Stimulated activated CD4-positive, alpha-beta T cell treated with anti-CD3 and anti-CD28 coated beads, Interleukin-12 subunit alpha, Interleukin-12 subunit beta, amount 100 ng/mL, for 48 hours (primary cell): Measurements from ENCODE around the gene B4GALT4.
"Not testable (repeated sequence)": the region's sequence is repeated elsewhere in the genome, so short reads cannot be mapped to it uniquely, and the experiment has no call there.

Experiments
- DNase-seq, 3 donors: peaks; one replicate each; pipeline ENCODE4 v3.0.0-alpha.2; 2020; ENCODE audit warnings: low read depth in 2 of 3, low spot score in 1 of 3

Gene B4GALT4

DNA sequence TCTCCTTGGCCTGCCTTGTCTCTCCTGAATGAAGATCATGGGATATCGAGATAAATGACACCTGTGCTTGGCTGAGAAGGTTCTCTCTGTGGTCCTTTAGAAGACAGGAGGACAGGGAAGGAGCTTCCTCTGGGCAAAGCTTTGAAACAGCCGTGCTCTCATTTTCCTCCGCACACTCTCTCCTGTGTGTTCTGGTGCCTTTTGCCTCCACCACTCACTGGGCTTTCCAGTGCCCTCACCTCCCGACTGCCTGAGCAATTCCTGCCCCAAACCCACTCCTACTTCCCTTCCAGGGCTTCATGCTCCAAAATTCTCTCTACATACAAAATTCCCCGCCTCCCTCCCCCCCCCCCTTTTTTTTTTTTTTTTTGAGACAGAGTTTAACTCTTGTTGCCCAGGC is 35.0 kb downstream of the B4GALT4 start:
- DNase-seq: no peak

DNA sequence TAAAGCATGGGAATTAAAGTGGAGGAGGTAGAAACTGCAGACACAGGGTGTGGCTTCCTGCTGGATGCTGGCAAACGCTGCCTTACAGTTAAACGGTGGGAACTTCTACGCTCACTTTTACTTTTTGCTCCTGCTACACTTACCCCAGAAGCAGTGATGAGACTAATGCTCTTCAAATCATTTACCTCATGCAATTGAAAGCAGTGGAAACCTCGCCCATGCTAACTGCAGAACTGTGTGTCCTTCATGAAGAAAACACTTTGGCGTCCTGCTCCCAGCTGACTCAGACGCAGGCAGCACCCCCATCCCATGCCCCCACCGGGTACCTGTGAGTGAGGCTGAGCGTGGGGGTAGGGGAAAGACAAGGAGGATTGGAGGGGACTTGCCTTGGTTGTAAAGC is 35.5 kb downstream of the B4GALT4 start:
- DNase-seq: no peak

DNA sequence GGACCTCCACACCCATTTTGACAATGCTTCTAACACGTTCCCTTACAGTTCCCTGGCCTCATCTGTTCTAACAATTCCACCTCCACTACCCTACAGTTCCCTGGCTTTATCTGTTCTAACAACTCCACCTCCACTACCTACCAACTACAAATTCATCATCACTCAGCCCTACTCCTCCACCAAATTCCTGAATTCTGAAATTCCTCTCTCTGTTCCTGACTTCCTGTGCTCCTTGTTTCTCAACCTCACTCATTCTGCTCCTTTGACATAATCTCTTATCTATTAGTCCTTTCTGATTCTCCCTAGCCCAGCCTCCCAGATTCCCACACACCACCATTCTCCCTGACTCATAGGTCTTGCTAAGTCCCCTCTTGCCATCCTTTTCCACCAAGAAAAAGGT is 44.8 kb downstream of the B4GALT4 start:
- no peak for DNase-seq

DNA sequence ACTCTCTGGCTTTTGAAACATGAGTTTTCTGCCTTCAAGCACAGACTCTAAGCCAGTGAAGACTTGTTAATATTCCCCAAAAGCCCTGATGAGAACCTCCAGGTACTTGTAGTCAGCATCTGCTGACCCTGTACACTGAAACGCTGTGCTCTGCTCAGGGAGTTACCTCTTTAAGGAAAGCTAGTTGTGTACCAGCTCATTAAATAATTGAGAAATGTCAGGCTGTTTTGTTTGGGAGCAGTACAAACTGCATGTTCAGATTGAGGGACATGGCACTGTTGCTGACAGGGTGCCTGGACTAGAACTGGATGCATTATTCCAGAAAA is 45.6 kb downstream of the B4GALT4 start:
- DNase-seq: no peak

DNA sequence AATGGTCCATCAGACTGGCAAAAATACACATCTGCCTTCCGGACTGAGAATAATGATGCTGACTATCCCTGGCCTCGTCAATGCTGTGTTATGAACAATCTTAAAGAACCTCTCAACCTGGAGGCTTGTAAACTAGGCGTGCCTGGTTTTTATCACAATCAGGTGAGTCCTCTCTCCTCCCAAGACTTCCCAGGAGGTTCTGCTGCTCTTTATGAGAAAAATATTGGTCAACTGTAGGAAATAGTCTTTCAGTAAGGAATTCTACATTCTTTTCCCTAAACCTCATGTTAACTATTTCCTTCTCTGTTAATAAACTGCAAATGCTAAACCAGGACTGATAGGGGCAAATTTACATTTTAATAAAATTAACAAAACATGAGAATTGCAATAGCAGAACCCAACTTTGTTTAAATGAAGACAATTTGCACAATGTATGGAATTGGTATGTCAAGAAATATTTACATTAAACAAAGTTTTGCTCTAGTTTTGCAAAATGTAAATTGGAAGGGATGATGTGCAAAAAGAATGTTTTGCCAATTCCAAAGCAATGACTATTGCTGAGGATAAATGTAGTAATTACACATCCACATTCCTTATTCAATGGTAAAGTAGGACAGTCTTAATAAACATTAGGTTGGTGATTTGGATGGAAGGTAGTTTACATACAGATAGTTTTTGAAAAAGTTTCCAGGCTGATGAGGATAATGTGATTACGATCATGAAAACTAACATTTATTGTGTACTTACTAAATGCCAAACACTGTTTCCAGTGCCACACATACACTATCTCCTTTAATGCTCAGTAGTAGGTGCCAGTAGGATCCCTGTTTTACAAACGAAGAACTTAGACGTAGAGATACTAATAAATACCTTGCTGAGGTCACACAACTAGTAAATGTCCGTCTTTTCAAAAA is 46.2 kb downstream of the B4GALT4 start:
- no peak for DNase-seq

DNA sequence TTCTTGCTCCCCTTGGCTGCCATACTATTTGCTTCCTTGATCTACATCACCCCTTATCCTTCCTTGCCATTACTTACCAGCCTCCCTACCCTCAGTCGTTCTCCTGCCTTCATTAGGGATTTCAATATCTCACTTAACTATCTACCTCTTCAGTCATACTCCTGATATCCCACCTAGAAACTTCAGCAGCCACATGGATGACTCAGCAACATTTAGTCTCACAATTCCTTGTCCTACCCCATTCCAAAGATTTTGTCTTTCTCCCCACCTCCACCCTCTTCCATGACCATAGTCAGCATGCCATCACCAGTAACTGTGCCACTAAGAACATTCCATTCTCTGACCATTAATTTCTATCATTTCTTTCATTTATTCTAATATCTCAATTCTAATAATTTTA is 48.9 kb downstream of the B4GALT4 start:
- no peak for DNase-seq

DNA sequence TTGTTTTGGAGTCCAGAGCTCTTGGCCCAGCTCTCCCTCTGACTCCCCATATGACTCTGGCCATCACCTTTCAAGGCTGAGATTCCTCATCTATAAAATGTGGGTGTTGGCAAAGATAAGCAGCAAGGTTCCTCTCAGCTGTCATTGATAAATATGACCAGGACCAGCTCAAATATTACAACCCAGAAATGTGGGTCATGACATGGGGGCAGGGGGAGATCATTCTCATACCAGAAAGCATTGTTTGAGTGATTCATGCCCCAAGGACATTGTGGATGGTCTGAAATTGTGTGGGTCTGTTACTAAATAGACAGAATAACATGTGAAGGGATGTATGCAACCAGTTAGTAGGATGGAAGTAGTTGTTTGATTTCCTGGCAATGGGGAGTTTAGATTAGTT is 53.4 kb downstream of the B4GALT4 start:
- DNase-seq: no peak

DNA sequence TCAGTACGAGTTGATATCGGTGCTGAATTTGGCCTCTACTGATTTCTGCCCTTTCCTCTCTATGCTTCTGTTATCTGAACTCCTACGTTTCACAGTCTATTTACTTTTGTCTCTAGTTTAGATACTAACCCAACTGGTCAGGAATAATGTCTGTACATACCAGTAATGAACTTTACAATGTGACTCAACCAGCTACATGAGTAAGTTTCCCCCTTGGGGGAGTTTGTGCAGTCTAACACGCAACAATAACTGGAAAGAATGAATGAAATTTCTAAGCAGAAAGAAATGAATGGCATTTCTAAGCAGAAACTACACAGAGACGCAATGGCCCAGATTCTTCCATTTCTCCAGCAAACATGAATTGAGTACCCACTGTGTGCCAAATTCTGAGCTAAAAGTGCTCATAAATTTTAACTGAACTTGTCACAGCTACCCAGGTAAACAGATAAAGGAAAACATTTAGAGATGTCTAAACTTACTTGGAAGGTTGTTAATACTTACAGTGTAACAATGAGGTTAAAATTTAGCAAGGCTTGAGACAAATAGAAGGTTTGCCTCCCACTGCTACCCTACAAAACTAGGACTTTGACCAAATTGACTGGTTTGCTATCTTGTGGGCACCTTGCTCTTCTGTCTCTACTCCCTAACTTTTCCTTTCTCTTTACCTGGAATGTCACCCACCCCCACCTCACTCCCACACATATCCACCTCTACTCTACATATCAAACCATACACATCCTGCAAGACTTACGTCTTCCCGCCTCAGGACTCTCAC is 55.7 kb downstream of the B4GALT4 start:
- no peak for DNase-seq

DNA sequence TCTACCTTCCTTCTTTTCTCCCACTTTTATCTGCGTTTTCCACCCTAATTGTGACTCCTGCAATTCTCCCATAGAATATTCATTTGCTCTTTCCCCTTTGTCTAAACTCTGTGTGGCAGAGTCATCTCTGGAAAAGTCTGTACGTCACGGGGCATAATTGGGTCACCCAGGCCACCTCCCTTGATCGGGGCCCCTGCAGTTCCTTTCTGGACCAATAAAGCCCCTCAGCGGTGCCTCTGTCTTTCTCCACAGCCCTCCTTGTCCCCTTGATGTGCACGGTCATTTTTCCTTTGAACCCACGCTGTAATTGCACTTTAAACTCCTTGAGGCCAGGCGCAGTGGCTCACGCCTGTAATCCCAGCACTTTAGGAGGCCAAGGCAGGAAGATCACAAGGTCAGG is 56.6 kb downstream of the B4GALT4 start:
- DNase-seq: no peak

DNA sequence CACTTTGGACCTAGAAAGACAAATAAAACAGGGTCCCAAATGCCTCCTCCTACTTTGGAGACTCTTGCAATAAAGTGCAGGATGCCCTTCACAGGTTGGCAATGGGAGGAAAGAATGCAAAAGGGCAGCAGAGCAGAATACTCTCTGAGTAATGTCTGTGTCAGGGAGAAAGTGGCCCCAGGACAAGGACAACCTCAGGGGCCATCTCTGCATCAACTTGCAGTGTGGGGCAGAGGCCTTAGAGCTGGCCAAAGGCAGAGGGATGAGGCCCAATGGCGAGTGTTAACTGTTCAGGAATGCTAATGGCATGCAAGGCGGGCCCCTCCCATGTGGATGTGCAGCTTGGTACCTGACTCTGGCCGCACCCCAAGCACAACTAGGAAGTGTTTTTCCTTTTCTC is 58.9 kb downstream of the B4GALT4 start:
- no peak for DNase-seq

DNA sequence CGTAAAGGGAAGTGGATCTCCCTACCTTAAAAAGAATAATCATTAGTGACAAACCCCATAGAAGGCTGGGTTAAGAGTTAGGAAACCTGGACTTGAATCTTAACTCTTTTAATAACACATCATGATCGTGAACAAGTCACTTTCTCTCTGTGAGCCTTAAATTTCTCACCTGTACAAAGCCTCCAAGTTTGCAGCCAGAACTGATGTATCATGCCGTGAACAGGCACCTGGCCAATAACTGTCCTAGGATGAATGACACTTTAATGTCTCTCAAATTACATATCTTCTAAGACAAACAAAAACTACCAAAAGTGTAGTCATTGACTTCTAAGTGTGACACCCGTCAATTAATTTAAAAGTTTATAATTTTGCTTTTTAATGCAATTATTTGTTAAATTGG is 63.4 kb downstream of the B4GALT4 start:
- no peak for DNase-seq

DNA sequence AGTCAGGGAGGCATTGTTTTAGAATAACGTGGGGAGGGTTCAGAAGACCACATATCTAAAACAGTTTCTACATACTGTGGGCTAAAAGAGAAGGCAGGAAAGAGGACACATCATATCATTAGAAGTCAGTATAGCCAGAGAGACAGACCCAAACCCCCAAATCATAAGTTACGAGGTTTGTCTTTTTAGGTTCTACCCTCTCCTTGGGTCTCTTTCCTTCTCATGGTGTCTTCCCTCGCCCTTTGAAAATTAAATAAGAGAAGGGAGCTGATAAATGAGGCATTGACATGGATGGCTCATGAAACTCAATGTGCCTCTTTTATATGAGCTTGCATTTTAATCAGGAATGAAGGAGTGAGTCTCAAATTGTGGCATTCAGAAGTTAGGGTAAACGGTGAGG is 63.9 kb downstream of the B4GALT4 start:
- DNase-seq: no peak

DNA sequence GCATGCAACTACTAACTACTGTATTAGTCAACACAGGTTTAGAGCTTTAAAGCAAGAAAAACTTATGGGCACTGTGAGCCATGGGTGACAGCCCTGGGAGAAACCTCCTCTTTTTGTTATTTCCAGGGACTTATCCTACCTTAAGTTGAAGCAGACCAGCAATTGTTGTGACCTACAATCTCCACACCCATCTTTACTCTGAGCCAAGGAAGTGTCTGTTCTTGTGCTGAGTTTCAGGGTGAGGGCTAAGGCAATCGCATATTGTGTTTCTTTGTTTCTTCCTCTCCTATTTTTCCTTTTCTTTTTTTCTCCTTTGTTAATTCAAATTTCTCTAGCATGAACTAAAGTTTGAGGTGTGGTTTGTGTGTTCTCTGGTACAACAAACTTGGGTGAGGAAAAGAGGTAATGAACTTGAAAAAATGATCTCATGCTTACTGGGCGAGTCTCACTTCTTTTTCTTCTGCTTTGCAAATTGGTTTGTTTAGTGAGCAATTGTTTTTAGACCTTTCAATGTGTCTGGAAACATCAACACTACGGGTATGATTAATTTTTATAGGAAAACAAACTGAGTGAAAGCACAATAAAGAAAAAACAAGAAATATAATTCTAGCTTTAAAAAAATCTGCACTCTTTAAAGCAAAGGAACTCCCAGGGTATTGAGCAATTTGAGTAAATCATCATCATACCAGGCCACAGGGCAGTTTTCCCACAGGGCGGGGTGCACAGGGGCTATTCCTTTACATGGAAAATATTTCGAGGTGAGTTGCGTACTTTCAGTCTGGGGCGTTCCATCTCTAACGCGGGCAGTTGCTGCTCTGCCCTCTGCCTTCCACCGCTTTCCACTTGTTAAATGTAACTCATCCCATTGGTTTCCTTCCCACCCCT is 64.6 kb downstream of the B4GALT4 start:
- no peak for DNase-seq

DNA sequence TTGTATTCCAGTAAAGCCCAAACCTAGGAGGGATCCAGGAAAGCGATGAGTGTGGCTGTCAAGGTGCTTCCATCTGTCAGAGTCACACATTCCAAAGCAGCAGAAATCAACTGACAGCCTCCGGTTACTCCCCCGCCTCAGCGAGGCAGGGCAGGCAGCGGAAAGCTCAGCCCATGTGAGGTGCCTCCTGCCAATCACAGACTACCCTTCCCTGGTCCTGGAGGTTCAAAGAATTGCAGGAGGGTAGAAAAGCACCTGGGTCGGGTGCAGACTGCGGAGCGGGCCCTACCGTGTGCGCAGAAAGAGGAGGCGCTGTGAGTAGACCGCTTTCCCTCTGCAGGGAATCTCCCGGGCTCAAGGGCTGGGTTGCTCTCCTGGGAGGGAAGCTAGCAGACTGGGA is 67.4 kb downstream of the B4GALT4 start, which contains the start of gene UPK1B:
UPK1B (plus strand) TSS at position 274 of the 400 bp plus-strand sequence. CDS start 13,144 bp downstream, outside the sequence.
- no peak for DNase-seq

DNA sequence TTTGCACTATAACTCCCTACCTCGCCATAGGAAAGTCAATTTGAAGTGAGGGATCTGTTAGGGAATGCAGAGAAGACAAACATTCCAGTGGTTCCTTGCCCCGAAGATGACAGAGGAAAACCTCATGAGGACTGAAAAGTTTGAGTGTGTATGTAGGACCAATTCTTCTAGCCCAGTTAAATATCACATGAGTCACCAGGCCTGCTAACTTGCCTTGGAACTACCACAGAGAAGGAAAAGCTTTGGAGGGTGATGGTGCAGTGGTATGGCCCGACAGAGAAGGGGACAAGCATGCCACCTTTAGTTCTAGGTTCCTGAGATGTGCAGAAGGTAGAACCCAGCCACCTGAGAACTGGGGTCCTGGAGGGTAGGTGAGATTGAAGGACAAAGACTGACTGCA is 69.9 kb downstream of the B4GALT4 start:
- no peak for DNase-seq

DNA sequence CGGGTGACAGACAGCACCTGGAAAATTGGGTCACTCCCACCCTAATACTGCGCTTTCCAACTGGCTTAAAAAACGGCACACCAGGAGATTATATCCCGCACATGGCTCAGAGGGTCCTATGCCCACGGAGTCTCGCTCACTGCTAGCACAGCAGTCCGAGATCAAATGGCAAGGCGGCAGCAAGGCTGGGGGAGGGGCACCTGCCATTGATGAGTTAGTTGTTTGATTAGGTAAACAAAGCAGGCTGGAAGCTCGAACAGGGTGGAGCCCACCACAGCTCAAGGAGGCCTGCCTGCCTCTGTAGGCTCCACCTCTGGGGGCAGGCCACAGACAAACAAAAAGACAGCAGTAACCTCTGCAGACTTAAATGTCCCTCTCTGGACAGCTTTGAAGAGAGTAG is 75.9 kb downstream of the B4GALT4 start:
- not testable (repeated sequence) for DNase-seq
